ENCODE measurements around the gene LRRC8A. TPM values are rescaled to one million over a fixed set of nuclear protein-coding genes. Genes with fewer than 3 reads are reported as not detected.

LRRC8A gene
- total and polyA plus RNA-seq, 2 of the 8 experiments (the other 6 are each of a cell fraction or from before 2014, with no cell fraction given), result 103 to 111 TPM

- no peak overlapping the region for H4K5ac ChIP-seq (ENCODE audit: insufficient read length, low read depth, low read length)
- no peak overlapping the region for H3K4me2 ChIP-seq (ENCODE audit: insufficient read depth in 1 of 2, low read depth in 2 of 2, low read length in 2 of 2)
- H3K9ac ChIP-seq (replicated peaks in 1 of 4; ENCODE audit: extremely low read depth in 1 of 4, low read depth in 3 of 4, low read length in 3 of 4), result no peak overlapping the region
- no peak overlapping the region for H4K8ac ChIP-seq (ENCODE audit: extremely low read depth, insufficient read depth, low read length)
- no peak overlapping the region for H2BK20ac ChIP-seq (ENCODE audit: low read length)
- no peak overlapping the region for H3K4me3 ChIP-seq (ENCODE audit: extremely low read depth in 1 of 4, insufficient read depth in 2 of 4, low read depth in 3 of 4, low read length in 4 of 4)
- no peaks in the 10 kb centered on the region for H3K9me3 ChIP-seq (ENCODE audit: insufficient read depth in 2 of 2, low read depth in 1 of 2, low read length in 1 of 2)
- no peak overlapping the region for H2BK15ac ChIP-seq (ENCODE audit: low read length)
- H3K79me1 ChIP-seq (ENCODE audit: low read depth, low read length), result peaks cover 10% of the 10 kb centered on the region
- H3K36me3 ChIP-seq (ENCODE audit: control insufficient read depth in 2 of 4, insufficient read depth in 4 of 4, low read length in 3 of 4), result peaks cover 0 to 5% (median 2%) of the 10 kb centered on the region in 4 experiments; a peak in 2 of 8 replicates
- peaks cover 13% of the 10 kb centered on the region for H3K23me2 ChIP-seq (ENCODE audit: low read depth, low read length)
- H3K23ac ChIP-seq (ENCODE audit: insufficient read length), result no peak overlapping the region
- ChIA-PET CTCF (ENCODE audit: partially characterized antibody) (interaction anchor here (0.6 to 2.5 kb wide), 6 partner anchors 9 to 603 kb away, joined by 3 to 6 read pairs (median 4); partner anchors contain the start of gene ENDOG), POLR2A (ENCODE audit: partially characterized antibody) (interaction anchor here (1.3 to 2.4 kb wide), 2 partner anchors 15 to 114 kb away, joined by 4 to 9 read pairs; no protein-coding TSS in a partner anchor)
- no peak overlapping the region for H2AK5ac ChIP-seq (ENCODE audit: low read depth, low read length)
- peaks cover 0 to 9% (median 6%) of the 10 kb centered on the region in 4 experiments; a peak in 3 of 7 replicates for H3K4me1 ChIP-seq (replicated peaks in 1 of 4; ENCODE audit: control insufficient read depth in 3 of 4, insufficient read depth in 4 of 4, low read length in 3 of 4)
- no peak overlapping the region for H2BK5ac ChIP-seq (ENCODE audit: low read depth, low read length)
- H2AFZ ChIP-seq (ENCODE audit: low read length), result no peak overlapping the region
- H3K4ac ChIP-seq (replicated peaks; ENCODE audit: insufficient read length, low read depth, low read length), result no peak overlapping the region
- no peak for DNase-seq (ENCODE audit: low read depth in 1 of 2, low spot score in 2 of 2)
- H2BK120ac ChIP-seq (replicated peaks; ENCODE audit: low read depth, low read length), result no peak overlapping the region
- no peak for FAIRE-seq
- peaks cover 0 to 1% of the 10 kb centered on the region in 2 experiments for H4K20me1 ChIP-seq (replicated peaks in 1 of 2; ENCODE audit: control insufficient read depth in 1 of 2, insufficient read depth in 2 of 2, low read length in 2 of 2)
- H4K91ac ChIP-seq (replicated peaks; ENCODE audit: insufficient read length, low read length), result no peak overlapping the region
- no peak overlapping the region for H3K14ac ChIP-seq (ENCODE audit: insufficient read length)
- WGBS, 2 experiments (ENCODE audit: extremely low coverage in 1 of 2, insufficient coverage in 1 of 2, insufficient read length in 1 of 2, insufficient replicate concordance in 2 of 2, low coverage in 1 of 2, low lambda C conversion rate in 2 of 2, missing lambda C conversion rate in 1 of 2), result 89% methylated on average over 7 of the region's 7 CpGs; no CpG with 5 or more reads in 1 of the 2 experiments
- TF ChIP-seq CBX5 (IDR thresholded peaks at IDR 0.05; ENCODE audit: low read depth, low read length), result no peak
- peak in 1 of 2 experiments; percentile 32; a peak in 1 of 3 replicates for TF ChIP-seq POLR2A (IDR thresholded peaks at IDR 0.05; ENCODE audit: control extremely low read depth in 1 of 2, low read depth in 2 of 2, low read length in 2 of 2)
- H3K79me2 ChIP-seq (ENCODE audit: control insufficient read depth in 1 of 2, insufficient read depth in 2 of 2, low read length in 2 of 2), result peaks cover 0 to 17% of the 10 kb centered on the region in 2 experiments; a peak in 1 of 4 replicates
- H3K27ac ChIP-seq (ENCODE audit: low read depth, low read length), result no peak overlapping the region
- no peaks in the 10 kb centered on the region for H3K27me3 ChIP-seq (replicated peaks in 1 of 4; ENCODE audit: control insufficient read depth in 3 of 4, extremely low read depth in 1 of 4, insufficient read depth in 3 of 4, low read length in 3 of 4)
- H3K18ac ChIP-seq (ENCODE audit: extremely low read depth, low read length), result no peak overlapping the region
- no peak overlapping the region for H2BK12ac ChIP-seq (ENCODE audit: low read depth, low read length)
- H3K56ac ChIP-seq (replicated peaks; ENCODE audit: insufficient read length, low read depth, low read length), result no peak overlapping the region
Measured at GRCh38 chr9:128943832-128944620, 62.1 kb downstream of the LRRC8A start.
